D721Med (cell line): ENCODE data around the gene STARD13.

ENCODE experiments used
- DNase-seq: peaks from one replicate; pipeline ENCODE4 v3.0.0; 2011; ENCODE audit warnings: low spot score; ENCODE audit not compliant: insufficient read length
- FAIRE-seq: peaks from 2 replicates; lab custom pipeline; 2011; peaks lifted over from hg19 to GRCh38; lab: Jason Lieb, UNC
- CTCF ChIP-seq: IDR thresholded peaks from 2 replicates; pipeline ENCODE4 v1.5.1; 2012; ENCODE audit warnings: mild to moderate bottlenecking, control low read depth; ENCODE audit not compliant: insufficient read depth; ENCODE audit errors: missing control alignments

STARD13 gene

GRCh38 chr13:33233547-33233946 lies 52.0 kb downstream of the STARD13 start:
- no peak for DNase-seq
- no peak for FAIRE-seq
- TF ChIP-seq CTCF = no peak

- DNase-seq (no peak), FAIRE-seq (no peak)
- no peak for TF ChIP-seq CTCF
Measured at GRCh38 chr13:33232883-33233282, 52.7 kb downstream of the STARD13 start.

GRCh38 chr13:33231339-33231738 lies 54.2 kb downstream of the STARD13 start:
- FAIRE-seq (no peak), DNase-seq (no peak)
- TF ChIP-seq CTCF = no peak

GRCh38 chr13:33230178-33230881 lies 55.2 kb downstream of the STARD13 start:
- DNase-seq (no peak), FAIRE-seq (no peak)
- no peak for TF ChIP-seq CTCF

- TF ChIP-seq CTCF = no peak
- FAIRE-seq (no peak), DNase-seq (no peak)
Measured at GRCh38 chr13:33229446-33230177, 55.9 kb downstream of the STARD13 start.

GRCh38 chr13:33228648-33229445 lies 56.7 kb downstream of the STARD13 start:
- FAIRE-seq (peak; percentile 48), DNase-seq (no peak)
- TF ChIP-seq CTCF = peak; percentile 94
